NT2/D1 (cell line): ENCODE data around the gene TAX1BP1.

Experiments used
- SUZ12 ChIP-seq: IDR thresholded peaks from 2 replicates; pipeline ENCODE4 v1.6.1; 2011; ENCODE audit not compliant: insufficient read length, insufficient read depth; ENCODE audit errors: extremely low read depth
- YY1 ChIP-seq: IDR thresholded peaks from 2 replicates; pipeline ENCODE4 v1.6.1; 2011; ENCODE audit not compliant: insufficient read length, insufficient read depth
- ZNF274 ChIP-seq: IDR thresholded peaks from 2 replicates; pipeline ENCODE4 v1.6.1; 2011; ENCODE audit warnings: mild to moderate bottlenecking, low read depth, low read length

- TF ChIP-seq ZNF274 (no peak), YY1 (no peak), SUZ12 (no peak)
These were observed 27.4 kb downstream of the TAX1BP1 start for GRCh38 chr7:27767374-27767773.
